Urinary bladder (tissue), 4 donors: ENCODE results near the gene IZUMO4. TPM values are rescaled to one million over a fixed set of nuclear protein-coding genes. Genes with fewer than 3 reads are reported as not detected.

Experiments used
- DNase-seq: peaks from one replicate; pipeline ENCODE4 v3.0.0-alpha.2; 2015; ENCODE audit errors: extremely low spot score
- H3K27ac ChIP-seq: one replicate; pipeline ENCODE4 v1.5.1; 2013; ENCODE audit warnings: low read depth, mild to moderate bottlenecking, moderate library complexity
- H3K36me3 ChIP-seq: one replicate; pipeline ENCODE4 v1.6.1; 2013; ENCODE audit warnings: mild to moderate bottlenecking, moderate library complexity; ENCODE audit not compliant: insufficient read depth
- H3K4me1 ChIP-seq: one replicate; pipeline ENCODE4 v1.6.1; 2013; ENCODE audit warnings: mild to moderate bottlenecking, moderate library complexity; ENCODE audit not compliant: insufficient read depth
- H3K4me3 ChIP-seq: one replicate; pipeline ENCODE4 v1.5.1; 2013; ENCODE audit warnings: low read depth, low read length
- WGBS: extraction: QIAGEN DNeasy Blood & Tissue Kit; methylation state at CpG from one replicate; pipeline ENCODE4 v1.1.7; 2013; 5-methylcytosine and 5-hydroxymethylcytosine counted together
- polyA plus RNA-seq: library from polyadenylated mRNA; stranded (reverse); fragments of 200-250 nt; gene quantifications from one replicate; pipeline ENCODE4 v1.2.3, GENCODE V29; 2013
- total RNA-seq: library from RNA; depleted of rRNA; stranded (reverse); fragments of >200 nt; gene quantifications from one replicate; pipeline ENCODE4 v1.2.3, GENCODE V29; 2014
- donor health status: healthy with polysubstance abuse.
- donor health status: healthy.

The IZUMO4 gene
- total and polyA plus RNA-seq, 2 donors, result 1.5 to 9.2 TPM

- WGBS, result 92% methylated on average over 24 of the region's 24 CpGs
- H3K36me3 ChIP-seq, result peaks cover 29% of the 10 kb centered on the region
- H3K4me1 ChIP-seq, result no peaks in the 10 kb centered on the region
- no peak overlapping the region for H3K4me3 ChIP-seq
- no peak for DNase-seq
- no peak overlapping the region for H3K27ac ChIP-seq
These were observed 16.9 kb downstream of the IZUMO4 start for GRCh38 chr19:2113439-2114211.

GRCh38 chr19:2114218-2114617, 17.5 kb downstream of the IZUMO4 start:
- Histone ChIP-seq H3K4me3 (no peak overlapping the region), H3K27ac (no peak overlapping the region), H3K36me3 (peaks cover 27% of the 10 kb centered on the region), H3K4me1 (no peaks in the 10 kb centered on the region)
- no peak for DNase-seq
- 93% methylated on average over 9 of the region's 9 CpGs for WGBS

- no peak overlapping the region for H3K27ac ChIP-seq
- H3K36me3 ChIP-seq, result peaks cover 25% of the 10 kb centered on the region
- H3K4me1 ChIP-seq, result no peaks in the 10 kb centered on the region
- 92% methylated on average over 21 of the region's 21 CpGs for WGBS
- H3K4me3 ChIP-seq, result no peak overlapping the region
- no peak for DNase-seq
These were observed 18.1 kb downstream of the IZUMO4 start for GRCh38 chr19:2114821-2115220.

GRCh38 chr19:2115324-2115723, 18.6 kb downstream of the IZUMO4 start:
- H3K27ac ChIP-seq, result no peak overlapping the region
- H3K4me3 ChIP-seq, result no peak overlapping the region
- H3K4me1 ChIP-seq, result no peaks in the 10 kb centered on the region
- WGBS, result 96% methylated on average over 25 of the region's 25 CpGs
- H3K36me3 ChIP-seq, result peaks cover 25% of the 10 kb centered on the region
- DNase-seq, result no peak

DNA sequence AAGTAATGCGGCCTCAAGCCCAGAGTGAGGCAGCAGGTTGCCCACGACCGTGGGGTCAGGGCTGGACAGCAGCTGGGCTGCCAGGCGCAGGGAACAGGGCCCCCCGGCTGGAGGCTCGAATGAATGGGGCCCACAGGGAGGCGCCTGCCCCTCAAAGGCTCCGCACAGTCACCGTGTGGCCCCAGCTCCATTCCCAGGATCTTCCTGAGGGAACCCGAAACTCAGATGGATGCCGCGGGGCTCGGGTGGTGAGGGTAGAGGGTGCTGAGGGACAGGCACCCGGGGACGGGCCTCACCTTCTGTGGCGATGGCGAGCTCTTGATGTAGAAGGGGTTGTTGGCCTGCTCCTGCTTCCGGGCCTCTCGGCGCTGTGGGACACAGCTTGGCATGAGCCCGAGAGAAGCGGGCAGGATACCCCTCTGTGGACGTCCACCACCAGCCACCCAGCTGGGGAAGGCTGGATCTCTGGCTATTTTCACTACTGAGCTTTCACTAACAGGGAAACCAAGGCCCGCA, 19.3 kb downstream of the IZUMO4 start:
- H3K4me3 ChIP-seq, result no peak overlapping the region
- H3K27ac ChIP-seq, result no peak overlapping the region
- H3K4me1 ChIP-seq, result no peaks in the 10 kb centered on the region
- no peak for DNase-seq
- 94% methylated on average over 24 of the region's 24 CpGs for WGBS
- H3K36me3 ChIP-seq, result peaks cover 19% of the 10 kb centered on the region

GRCh38 chr19:2116507-2116906, 19.8 kb downstream of the IZUMO4 start:
- no peak for DNase-seq
- Histone ChIP-seq H3K27ac (no peak overlapping the region), H3K36me3 (peaks cover 20% of the 10 kb centered on the region), H3K4me3 (no peak overlapping the region), H3K4me1 (no peaks in the 10 kb centered on the region)
- WGBS, result 91% methylated on average over 25 of the region's 25 CpGs

DNA sequence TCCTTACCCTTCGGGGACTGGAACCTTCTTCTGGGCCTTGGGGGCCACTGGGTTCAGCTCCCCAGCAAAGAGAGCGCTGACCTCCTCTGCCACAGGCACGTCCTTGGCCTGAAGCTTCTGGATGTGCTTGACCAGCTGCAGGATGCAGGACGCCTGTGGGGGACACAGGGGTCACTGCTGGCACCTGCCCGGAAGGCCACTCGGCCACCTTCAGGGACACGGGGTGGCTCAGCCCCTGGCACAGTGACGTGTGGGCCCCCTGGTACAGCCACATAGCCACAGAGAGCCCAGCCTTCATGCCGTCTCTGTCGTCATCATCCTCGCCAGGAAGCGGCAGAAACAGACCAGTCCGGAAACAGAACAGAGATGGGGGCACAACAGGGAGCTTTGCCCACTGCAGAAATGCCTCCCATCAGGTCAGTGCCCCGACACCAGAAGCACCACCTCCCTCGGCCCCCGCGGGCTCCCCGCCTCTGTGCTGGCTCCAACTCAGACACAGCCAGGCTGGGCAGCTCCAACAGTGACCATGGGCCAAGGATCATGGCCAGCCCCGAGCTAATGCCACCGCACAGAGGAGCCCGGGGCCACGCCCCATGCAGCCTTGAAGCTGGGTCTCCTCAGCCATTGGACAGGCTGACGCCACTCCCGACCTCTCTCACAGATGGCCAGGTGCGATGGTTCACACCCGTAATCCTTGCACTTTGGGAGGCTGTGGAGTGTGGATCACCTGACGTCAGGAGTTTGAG, 20.7 kb downstream of the IZUMO4 start:
- Histone ChIP-seq H3K36me3 (peaks cover 20% of the 10 kb centered on the region), H3K4me1 (no peaks in the 10 kb centered on the region), H3K4me3 (no peak overlapping the region), H3K27ac (no peak overlapping the region)
- WGBS, result 94% methylated on average over 27 of the region's 27 CpGs
- DNase-seq, result no peak

GRCh38 chr19:2118438-2118837, 21.7 kb downstream of the IZUMO4 start:
- Histone ChIP-seq H3K4me3 (no peak overlapping the region), H3K4me1 (no peaks in the 10 kb centered on the region), H3K36me3 (peaks cover 23% of the 10 kb centered on the region), H3K27ac (no peak overlapping the region)
- no peak for DNase-seq
- 95% methylated on average over 18 of the region's 18 CpGs for WGBS

GRCh38 chr19:2119921-2120785, 23.4 kb downstream of the IZUMO4 start:
- no peak for DNase-seq
- no peak overlapping the region for H3K4me3 ChIP-seq
- 91% methylated on average over 31 of the region's 31 CpGs for WGBS
- H3K4me1 ChIP-seq, result no peaks in the 10 kb centered on the region
- no peak overlapping the region for H3K27ac ChIP-seq
- peaks cover 21% of the 10 kb centered on the region for H3K36me3 ChIP-seq

GRCh38 chr19:2120821-2121220, 24.1 kb downstream of the IZUMO4 start:
- peaks cover 15% of the 10 kb centered on the region for H3K36me3 ChIP-seq
- H3K4me3 ChIP-seq, result no peak overlapping the region
- WGBS, result 97% methylated on average over 26 of the region's 26 CpGs
- no peak for DNase-seq
- H3K27ac ChIP-seq, result no peak overlapping the region
- no peaks in the 10 kb centered on the region for H3K4me1 ChIP-seq

DNA sequence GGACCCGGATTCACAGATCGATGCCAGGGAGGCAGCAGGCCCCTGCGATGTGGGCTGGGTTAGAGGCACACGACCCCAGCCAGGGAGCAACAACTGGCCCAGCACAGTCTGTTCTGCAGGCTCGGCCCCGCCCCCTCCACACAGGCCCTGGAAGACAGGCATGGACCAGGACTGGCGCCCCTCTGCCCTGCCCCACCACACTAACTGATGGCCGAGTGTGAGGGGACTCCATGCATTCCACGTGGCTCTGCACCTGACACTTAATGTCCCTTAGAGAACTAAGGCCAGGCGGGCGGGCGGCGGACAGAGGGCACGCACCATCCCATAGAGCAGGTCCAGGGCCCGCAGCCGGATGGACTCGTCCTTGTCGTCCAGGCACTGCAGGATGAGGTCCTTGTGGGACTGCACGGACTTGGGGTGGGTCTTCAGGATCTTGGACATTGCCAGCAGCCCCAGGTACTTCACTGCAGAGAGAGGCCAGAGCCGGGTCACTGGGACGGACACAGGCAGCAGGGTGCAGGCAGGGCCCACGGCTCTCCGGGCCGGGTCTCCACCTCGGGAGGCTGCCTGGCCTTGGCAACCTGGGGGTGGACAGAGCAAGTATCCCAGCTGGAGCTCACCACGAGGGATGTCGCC, 24.8 kb downstream of the IZUMO4 start:
- Histone ChIP-seq H3K27ac (no peak overlapping the region), H3K4me3 (no peak overlapping the region), H3K36me3 (peaks cover 10% of the 10 kb centered on the region), H3K4me1 (no peaks in the 10 kb centered on the region)
- no peak for DNase-seq
- 90% methylated on average over 27 of the region's 27 CpGs for WGBS

DNA sequence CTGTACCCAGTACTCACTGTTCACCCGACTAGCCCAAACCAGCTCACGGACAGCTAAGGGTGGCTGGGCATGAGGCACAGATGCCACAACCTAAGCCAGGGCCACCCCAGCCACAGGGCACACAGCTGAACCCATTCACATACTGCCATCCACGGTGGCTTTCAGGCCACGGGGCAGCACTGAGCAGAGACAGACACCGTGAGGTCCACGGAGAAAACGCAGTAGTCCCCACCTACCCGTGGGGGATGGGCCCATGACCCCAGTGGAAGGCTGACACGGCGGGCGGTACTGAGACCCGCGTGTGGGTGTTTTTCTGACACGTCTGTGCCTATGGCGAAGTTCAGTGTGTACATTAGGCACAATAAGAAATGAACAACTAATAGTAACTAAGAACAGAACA, 25.5 kb downstream of the IZUMO4 start:
- no peaks in the 10 kb centered on the region for H3K4me1 ChIP-seq
- DNase-seq, result no peak
- 91% methylated on average over 15 of the region's 15 CpGs for WGBS
- peaks cover 10% of the 10 kb centered on the region for H3K36me3 ChIP-seq
- no peak overlapping the region for H3K4me3 ChIP-seq
- H3K27ac ChIP-seq, result no peak overlapping the region

GRCh38 chr19:2122982-2123381, 26.3 kb downstream of the IZUMO4 start:
- Histone ChIP-seq H3K36me3 (peaks cover 10% of the 10 kb centered on the region), H3K4me1 (no peaks in the 10 kb centered on the region), H3K27ac (no peak overlapping the region), H3K4me3 (no peak overlapping the region)
- 96% methylated on average over 10 of the region's 10 CpGs for WGBS
- DNase-seq, result no peak
